ENCODE results near the gene HNRNPA3.
A peak's percentile ranks its signal among the peaks of the same experiment; 100 is the strongest.
"Not testable (repeated sequence)": the region's sequence is repeated elsewhere in the genome, so short reads cannot be mapped to it uniquely, and the experiment has no call there.

Gene HNRNPA3

DNA sequence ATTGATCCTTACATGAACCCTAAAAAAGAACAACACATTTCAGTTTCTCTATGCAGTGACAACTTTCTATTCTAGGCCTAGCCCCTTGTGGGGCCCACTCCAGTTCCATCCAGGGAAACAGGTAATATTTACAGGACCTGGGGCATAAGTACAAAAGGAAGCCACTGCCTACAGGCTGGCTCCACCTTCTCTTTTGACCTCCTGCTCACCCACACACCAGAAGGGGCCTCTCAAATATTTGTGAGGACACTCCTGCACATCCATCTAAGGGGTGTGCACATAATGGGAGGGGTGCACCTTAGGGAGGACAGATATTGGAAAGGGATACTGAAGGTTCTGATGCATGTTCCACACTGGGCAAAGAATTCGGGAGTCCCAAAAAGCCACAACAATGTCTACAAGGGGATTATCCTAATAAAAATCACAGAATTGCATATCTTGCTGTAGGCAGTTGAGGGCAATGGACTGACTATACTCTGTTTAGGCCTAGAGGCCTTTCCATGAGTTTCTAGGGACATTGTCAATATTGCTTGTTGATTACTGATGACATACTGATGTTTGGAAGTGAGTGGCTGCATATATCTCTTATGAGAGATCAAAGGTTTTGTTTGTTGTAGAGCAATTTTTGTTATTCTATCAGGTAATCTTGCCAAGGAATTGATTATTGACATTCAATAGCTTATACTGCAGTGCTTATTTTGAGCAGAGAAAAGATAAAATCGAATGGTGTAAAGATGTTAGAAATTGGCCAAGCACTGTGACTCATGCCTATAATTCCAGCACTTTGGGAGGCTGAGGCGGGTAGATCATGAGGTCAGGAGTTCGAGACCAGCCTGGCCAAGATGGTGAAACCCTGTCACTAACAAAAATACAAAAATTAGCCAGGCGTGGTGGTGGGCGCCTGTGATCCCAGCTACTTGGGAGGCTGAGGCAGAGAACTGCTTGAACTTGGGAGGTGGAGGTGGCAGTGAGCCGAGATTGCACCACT is 23.8 kb upstream of the HNRNPA3 start:
- no peak for DNase-seq

DNA sequence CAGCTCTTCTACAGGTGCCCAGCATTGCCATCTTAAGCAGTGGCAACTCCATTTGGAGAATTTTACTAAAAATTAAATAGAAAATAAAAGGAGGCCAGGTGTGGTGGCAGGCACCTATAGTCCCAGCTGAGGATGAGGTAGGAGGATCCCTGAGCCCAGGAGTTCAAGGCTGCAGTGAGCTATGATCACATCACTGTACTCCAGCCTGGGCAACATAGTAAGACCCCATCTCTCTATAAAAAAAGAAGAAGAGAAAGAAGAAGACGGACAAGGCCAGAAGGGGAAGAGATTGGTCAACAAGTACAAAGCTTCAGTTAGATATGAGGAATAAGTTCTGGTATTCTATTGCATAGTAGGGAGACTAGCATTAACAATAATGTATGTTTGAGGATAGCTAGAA is 21.7 kb upstream of the HNRNPA3 start:
- DNase-seq, result no peak

DNA sequence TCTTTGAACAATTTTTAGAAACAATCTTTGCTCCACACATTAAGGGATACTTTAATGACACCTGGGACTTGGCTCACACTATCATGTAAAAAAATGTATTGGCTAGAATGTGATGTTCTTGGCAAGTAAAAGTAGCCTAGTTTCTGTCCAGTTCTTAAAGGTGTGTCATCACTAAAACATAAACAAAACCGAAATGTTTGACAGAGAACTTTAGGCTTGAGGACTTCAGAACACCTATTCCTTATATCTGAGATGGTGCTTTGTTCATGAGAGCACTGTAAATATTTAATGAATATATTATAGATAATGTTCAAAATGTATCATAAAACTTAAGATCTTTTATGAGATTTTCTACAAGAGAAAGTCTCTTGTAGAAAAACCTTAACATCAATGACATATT is 19.8 kb upstream of the HNRNPA3 start:
- no peak for DNase-seq

DNA sequence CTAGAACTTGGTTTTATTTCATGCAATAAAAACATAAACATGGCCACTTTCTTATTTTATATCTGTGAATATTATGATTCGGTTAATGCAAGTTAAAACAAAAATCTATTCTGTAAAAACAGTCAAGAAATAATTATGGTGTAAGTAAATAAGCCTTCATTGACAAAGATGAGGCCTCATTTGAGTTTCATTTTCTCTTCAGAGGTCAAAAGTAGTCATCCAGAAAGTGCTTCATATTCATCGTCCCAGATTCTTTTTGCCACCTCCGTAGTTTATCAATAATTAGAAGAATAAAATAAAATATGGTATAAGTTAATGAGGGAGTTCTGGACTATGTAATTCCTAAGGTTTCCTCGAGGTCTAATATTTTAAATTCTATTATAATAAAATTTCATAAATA is 19.4 kb upstream of the HNRNPA3 start:
- DNase-seq, result no peak

DNA sequence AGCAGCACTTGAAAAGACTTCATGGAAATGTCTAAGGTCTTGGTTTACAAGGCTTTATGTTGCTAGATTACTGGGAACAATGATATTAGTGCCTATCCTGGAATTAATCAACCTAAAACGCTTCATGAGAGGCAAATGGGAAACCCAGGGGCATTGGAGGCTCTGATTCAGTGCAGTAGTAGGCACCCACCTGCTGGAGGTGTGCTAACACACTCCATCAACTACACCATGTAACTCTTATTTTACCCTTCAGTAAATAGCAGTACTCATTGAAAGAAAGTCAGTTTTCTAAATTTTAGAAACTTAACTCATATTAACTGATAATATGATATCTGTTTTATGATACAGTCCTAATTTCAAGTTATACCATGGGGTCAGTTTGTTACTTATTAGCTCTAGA is 17.4 kb upstream of the HNRNPA3 start:
- DNase-seq, result no peak

DNA sequence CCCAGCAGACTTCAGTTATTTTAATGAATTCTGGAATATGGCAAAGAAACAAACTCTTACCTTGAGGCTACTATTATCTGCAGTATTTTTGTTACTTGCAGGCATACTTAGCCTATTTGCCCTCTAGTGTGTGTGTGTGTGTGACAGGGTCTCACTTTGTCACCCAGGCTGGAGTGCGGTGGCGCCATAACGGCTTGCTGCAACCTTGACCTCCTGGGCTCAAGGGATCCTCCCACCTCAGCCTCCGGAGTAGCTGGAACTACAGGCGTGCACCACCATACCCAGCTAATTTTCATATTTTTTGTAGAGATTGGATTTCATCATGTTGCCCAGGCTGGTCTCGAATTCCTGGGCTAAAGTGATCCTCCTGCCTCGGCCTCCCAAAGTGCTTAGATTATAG is 12.2 kb upstream of the HNRNPA3 start:
- DNase-seq, result not testable (repeated sequence)

DNA sequence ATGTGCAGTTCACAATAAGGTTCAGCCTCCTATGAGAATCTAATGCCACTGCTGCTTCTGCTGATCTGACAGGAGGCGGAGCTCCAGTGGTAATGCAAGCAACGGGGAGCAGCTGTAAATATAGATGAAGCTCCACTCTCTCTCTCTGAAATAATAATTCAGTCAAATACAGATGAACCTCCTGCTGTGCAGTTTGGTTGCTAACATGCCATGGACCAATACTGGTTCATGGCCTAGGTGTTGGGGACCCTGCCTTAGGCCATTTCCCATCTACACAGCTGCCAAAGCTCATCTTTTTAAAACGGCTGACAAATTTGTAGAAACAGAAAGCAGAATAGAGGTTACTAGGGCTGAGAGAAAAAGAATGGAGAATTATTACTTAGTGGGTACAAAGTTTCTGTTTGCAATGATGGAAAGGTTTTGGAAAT is 10.7 kb upstream of the HNRNPA3 start:
- DNase-seq, result no peak

DNA sequence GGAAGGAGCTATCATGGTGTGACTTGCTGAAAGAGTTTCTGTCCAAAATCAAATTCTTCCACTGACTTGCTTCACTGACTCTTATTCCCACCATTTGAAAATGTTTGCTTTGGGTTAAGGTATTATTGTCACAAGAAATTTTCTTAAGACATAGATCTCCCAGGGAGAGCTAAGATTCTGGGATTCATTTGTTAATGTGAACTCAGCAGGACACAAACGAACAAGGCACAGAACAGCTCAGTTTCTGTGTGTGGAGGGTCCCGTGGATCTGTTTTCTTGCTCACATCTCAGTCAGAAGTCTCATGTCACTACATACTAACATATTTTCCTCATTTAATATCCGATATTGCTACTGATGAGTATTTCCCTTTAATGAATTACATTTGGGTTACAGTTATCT is 8.2 kb upstream of the HNRNPA3 start:
- DNase-seq, result no peak

DNA sequence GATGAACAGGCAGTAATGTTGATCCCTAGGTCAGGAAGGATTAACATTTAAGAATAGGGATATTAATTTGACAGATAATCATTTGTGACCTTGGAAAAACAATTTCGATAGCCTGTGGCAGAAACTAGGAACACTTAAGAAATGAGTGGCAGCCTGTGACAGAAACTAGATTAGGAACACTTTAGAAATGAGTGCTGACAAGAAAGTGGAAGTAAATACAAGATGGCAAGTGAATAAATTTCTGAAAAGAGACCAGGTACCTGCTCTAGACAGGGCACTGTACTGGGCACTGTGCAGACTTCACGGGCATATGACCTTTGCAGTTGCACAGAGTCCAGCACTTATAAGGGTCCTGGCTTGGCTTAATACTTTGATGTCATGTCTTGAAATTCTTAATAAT is 5.5 kb upstream of the HNRNPA3 start:
- DNase-seq, result no peak

DNA sequence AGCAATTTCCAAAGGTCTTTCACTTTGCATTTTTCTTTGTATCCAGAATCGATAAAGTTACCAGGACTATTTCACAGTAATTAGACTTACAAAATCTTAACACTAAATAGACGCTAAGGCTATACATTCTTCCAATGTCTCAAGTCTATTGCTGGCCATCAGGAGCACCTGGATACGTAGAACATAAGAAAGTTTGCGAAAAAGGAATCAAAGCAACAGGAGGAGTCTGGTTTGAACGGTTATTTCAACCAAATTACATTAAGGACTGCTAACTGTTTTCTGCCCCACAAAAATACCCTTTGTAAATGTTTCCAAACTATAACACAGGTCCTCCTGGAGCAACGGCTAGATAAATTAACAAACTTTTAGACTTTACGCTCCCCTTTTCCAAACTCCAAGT is 1.4 kb upstream of the HNRNPA3 start:
- DNase-seq, result peak in 1 of 2 experiments; percentile 67

DNA sequence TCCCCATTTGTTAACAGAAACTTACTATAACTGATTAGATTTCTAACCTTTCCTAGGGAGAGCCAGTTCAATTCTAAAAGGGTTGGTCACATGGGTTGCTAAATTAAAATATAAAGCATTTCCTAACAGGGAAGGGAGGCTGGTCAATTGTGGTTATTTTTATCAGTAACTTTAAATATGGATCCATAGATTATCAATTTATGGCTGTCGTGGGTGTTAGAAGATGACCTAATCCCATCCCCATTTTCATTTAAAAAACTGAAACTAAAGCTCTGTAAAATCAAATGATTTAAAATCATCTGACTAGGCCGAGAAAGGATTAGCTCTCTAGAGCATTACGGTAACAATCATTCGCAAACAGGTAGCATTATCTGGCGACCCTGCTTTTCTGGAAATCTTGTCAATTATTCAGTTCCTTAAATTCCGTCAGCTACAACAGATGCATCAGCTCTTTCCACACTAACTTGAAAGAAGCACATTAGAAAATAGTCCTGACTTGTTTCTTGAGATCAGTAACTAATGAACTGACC is 953 bp upstream of the HNRNPA3 start:
- DNase-seq, result peak; percentile 48 to 67

DNA sequence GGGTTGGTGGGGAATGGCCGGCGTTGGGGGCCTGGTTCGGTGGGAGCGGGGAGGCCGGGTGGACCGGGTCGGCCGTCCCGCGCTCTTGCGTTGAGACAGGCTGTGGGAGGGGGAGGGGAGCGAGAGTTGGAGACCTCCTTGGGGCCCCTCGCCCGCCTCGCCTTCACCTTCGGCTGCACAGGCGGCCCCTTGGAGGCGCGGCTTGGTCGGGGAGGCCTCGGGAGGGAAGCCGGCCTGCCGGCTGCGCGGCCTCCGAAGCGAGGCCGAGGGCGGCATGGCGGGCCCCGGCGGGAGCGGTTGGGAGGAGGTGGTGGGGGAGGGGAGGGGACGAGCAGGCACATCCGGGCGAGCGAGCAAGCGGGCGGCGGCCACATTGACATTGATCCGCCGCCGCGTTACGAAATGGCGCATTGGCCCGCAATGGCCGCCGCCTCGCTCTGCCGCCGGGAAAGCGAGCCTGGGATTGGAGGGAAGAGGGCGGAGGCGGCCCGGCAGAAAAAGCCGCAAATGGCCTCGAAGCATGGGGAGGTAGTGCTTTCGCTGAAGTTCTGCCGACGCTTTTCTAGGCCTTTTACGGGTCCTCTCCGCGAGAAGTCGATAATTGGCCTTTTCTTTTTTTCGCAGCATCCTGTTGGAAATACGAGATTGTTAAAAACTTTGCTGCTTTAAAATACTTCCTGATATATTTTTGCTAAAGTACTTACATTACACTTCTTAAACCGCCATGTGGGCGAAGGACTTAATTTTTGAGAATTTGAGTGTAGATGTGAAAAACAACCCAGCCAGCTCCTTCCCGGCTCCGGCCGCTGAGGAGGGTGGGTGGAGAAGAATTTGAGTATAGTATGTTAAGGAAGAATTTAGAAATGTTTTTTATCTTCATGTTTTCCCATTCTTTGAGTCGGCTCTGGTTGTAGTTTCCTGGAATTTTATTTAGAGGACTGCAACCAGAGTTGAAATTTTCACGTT is 580 bp downstream of the HNRNPA3 start:
- peak; percentile 87 to 88 for DNase-seq

DNA sequence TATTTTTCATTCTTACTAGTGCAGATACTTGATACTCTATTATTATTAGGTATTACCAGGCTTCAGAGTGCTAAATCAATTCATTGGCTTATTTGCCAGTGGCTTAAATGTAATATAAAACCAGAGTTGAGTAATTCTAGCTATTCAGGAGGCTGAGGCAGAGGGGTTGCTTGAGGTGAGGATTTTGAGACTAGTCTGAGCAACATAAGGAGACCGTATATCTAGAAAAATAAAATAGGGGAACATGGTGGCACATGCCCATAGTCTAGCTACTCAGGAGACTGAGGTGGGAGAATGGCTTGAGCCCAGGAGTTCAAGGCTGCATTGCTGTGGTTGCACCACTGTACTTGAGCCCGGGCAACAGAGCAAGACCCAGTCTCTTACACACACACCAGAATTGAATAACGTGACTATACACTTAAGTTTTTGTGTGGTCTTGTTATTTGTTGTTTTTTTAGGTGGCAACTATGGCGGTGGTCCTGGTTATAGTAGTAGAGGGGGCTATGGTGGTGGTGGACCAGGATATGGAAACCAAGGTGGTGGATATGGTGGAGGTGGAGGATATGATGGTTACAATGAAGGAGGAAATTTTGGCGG is 4.8 kb downstream of the HNRNPA3 start:
- DNase-seq, result no peak

DNA sequence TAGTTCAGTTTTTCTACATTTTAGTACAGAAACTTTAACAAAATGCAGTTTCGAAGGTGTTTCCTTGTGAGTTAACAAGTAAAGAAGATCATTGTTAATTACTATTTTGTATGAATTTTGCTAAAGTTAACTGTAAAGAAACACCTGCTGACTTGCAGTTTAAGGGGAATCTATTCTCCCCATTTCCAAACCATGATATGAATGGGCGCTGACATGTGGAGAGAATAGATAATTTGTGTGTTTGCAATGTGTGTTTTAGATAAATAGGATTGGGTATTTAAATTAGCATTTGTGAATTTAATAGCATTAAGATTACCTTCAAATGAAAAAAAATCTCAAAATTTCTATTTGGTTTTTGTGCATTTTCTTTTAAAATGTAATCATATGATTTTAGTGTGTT is 7.2 kb downstream of the HNRNPA3 start:
- not testable (repeated sequence) for DNase-seq

DNA sequence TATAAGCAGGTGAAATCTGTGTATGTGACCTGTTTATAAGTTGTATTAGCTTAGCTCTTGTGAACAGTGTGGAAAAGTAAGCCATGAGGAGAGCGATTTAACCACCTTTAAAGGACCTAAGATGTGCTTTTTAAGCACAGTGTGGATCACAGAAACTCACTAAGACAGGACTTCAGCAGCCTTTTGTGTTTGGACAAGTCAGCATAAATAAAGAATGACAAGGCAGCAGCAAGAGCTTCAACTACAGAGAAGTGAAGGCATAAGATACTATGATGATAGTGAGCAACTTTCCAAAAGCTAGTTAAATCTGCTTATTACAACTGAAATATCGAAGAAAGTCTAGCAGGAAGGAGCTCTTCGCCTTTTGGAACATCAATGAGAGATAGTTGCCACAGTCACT is 8.9 kb downstream of the HNRNPA3 start:
- no peak for DNase-seq

DNA sequence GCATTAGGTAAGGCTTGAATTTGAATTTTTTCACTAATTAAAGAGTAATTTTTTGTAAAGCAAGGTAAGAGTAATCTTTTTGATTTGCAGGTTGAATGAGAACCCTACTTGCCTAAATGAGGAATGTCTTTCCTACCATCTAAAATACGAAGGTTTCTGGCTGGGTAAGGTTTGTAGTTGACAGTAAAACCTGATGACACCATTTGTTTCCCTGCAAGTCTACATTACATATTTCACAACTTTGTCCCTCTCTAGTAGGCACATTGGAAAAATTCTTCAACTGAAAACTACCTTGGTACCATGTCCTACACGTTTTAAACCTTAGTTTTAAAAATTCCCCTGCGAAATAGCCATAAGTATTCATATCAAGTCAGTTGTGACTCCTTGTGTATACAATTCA is 9.4 kb downstream of the HNRNPA3 start:
- DNase-seq, result no peak

DNA sequence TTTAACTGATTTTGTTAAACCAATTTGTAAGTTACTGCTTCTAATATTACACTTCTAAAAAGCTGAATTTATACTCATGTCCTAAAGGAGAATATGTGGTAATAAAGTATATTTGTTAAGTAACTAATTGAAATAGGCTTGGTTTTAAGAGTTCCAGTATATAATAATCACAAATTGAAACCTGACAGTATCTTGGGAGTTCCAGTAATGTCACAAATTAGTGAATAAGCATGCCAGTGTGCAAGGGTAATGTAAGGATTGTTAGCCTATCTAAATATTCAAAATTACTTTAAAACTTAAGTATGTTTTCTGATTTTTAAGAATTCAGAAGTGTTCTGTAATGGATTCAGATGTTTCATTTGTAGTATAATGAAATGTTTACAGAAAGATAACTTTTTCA is 10.8 kb downstream of the HNRNPA3 start:
- DNase-seq, result not testable (repeated sequence)

DNA sequence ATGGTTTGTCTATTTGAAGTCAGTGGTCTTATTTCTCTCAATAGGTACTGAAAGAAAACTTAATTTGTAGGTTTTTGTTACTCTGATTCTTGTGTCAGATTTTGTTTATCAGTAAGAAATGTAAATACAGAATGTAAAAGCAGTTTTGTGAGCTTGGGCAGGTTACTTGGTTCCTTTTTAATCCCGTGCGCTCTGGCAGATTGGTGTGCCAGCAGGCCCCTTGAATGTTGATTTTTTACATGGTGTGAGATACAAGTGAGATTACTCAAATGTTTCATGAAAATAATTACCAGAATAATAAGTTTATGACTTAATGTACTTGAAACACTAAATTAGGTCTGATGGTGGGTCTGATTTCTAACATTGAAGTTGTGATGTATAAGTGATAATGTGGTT is 13.4 kb downstream of the HNRNPA3 start:
- DNase-seq, result no peak

DNA sequence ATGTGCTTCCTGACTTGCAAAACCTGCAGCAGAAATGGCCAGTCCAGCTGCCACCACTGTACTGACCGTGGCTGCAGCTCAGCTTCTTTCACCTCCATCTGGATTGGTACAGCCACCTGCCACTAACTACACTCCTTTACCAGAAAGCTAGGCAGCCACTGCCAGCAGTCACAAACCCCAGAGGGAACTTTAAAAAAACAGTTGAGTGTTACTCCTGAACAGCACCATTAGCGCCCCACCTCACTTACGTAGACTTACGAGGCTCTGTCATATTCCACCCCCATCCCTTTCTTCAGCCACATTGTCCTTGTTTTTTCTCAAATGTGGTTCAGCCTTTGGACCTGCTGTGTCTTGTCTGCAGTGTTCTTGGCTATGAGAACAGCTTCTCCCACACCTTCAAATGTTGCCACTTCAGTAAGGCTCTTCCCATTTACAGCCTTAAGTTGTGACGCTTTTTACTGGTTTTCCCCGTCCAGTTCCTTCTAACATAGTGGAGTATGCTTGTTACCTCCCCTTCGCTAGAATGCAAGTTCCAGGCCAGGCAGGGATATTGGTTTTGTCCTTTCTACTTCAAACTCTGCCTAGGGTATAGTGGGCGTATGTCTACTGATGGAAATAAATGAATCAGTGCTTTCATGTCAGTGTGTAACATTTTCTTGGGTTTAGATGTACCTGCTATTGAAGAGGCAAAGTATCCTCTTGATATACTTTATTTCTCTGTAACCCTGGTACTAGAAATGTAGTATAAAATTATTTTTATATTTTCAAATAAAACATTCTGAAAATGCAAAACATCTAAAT is 17.0 kb downstream of the HNRNPA3 start:
- DNase-seq, result no peak

DNA sequence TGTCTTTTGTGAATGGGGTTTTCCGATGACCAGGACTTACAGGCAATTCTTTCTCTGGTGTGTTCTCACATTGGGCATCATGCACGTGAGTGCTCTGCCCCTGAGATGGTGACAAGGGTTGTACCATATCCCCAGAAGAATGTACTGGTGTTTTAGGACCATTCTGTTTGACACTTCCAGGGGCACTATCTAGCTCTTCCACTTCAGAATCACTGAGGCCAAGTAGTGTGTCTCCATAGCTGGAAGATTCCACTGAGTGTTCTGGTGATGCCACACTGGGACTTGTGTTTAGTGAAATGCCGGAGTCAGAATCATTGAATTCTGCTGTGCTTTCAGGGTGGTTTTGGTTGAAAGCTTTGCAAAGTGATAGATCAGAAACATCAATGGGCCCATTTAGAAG is 18.7 kb downstream of the HNRNPA3 start:
- no peak for DNase-seq

DNA sequence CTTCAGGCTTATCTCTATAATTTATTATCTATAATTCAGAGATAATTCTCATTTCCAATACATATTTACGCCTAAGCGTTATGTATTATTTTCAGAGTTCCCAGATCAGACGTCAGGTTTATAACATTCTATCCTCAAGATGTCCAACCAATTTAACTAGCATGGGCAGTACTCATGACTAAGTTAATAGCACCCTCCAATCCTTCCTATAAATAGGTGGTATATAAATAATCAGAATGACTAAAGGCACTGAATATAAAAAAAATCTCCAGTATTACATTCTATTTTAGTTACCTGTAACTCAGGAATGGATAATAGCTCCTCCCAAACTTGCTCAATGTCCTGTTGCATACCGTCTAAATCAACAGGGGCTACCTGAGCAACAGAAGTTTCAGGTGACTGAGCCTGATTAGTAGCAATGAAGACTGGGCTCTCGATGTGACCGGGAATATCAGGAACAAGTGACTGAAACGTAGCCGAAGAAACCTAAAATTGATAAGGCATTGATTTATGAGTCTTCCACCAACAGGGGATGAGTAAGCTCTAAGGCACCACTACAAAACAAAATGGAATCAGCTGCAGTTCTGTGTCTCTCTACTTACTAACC is 19.6 kb downstream of the HNRNPA3 start:
- no peak for DNase-seq

DNA sequence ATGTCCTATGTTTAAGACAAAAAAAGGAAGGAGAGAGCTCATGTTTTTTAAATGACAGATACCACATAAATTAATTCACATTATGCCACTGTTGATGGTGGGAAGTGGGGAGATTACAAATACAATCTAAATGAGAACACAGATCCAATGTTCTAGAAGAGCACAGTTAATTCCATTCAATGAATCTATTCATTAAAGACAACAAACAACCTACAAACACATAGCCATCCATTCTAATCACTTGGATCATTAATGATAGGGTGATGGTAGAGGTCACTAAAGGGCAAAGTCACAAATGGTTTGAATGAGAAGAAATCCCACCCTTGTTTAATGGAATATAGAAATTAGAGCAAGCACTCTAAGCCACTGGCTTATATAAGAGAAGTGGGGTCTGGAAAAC is 21.7 kb downstream of the HNRNPA3 start:
- no peak for DNase-seq
